ENCODE results near the gene KLHL36. TPM values are rescaled to one million over a fixed set of nuclear protein-coding genes. Genes with fewer than 3 reads are reported as not detected.

The KLHL36 gene
- total and polyA plus RNA-seq, 3 donors from 2014 or later, result 75.1 to 129 (median 113) TPM

DNA sequence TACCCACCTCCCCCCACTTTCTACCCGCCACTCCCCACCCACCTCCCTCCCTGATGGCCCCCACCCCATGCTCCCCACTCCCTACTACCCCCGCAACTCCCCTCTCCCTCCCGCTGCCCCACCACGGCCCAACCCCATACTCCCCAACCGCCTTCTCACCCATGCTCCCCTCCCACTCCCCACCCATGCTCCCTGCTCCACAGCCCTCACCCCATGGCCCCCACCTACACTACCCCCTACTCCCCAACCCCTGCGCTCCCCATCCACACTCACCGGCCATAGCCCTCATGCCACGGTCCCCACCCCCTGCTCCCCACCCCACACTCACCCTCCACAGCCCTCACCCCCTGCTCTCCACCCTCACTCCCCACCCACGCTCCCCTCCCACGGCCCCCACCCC is 44.4 kb upstream of the KLHL36 start:
- no peak for TF ChIP-seq POLR2A (IDR thresholded peaks at IDR 0.05)
- TF ChIP-seq, protein P1, sequence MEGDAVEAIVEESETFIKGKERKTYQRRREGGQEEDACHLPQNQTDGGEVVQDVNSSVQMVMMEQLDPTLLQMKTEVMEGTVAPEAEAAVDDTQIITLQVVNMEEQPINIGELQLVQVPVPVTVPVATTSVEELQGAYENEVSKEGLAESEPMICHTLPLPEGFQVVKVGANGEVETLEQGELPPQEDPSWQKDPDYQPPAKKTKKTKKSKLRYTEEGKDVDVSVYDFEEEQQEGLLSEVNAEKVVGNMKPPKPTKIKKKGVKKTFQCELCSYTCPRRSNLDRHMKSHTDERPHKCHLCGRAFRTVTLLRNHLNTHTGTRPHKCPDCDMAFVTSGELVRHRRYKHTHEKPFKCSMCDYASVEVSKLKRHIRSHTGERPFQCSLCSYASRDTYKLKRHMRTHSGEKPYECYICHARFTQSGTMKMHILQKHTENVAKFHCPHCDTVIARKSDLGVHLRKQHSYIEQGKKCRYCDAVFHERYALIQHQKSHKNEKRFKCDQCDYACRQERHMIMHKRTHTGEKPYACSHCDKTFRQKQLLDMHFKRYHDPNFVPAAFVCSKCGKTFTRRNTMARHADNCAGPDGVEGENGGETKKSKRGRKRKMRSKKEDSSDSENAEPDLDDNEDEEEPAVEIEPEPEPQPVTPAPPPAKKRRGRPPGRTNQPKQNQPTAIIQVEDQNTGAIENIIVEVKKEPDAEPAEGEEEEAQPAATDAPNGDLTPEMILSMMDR (IDR thresholded peaks at IDR 0.05), result no peak
- Histone ChIP-seq H3K4me3 (no peak overlapping the region), H3K36me3 (ENCODE audit: low read depth, missing control alignments) (no peaks in the 10 kb centered on the region), H3K9me3 (no peaks in the 10 kb centered on the region), H3K27ac (no peak overlapping the region), H3K27me3 (no peaks in the 10 kb centered on the region), H3K4me1 (peaks cover 7% of the 10 kb centered on the region)
- intact Hi-C loops (cut with DNase I; ENCODE audit: low total_unique reads), result no loop called here
- WGBS, 2 donors, result 85 to 86% methylated on average over 9 to 10 of the region's 10 CpGs
- DNase-seq, result no peak

DNA sequence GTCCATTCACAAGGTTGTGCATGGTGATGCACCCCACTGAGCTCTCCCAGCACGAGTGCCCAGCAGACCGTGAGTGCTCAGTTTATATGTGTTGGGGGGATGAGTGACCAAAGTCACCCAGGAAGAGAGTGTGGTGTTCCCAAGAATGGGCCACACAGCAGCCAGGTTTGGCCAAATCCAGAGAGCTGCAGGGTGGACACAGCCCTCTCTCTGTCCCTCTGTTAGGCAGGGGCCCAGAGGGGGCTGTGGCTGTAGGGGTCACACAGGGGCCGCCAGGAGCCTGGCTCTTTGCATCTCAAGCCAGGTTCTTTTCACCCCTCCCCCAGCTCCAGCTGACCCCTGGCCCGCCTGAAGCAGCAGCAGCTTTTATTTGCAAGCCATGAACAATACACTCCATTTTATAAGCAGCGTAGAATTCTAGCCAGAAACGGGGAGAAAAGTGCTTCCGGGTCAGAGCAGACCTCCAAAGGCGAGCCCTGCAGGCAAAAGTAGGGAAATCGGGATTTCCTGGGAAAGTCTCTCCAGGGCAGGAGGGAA is 43.8 kb upstream of the KLHL36 start:
- no peaks in the 10 kb centered on the region for H3K9me3 ChIP-seq
- peaks cover 1% of the 10 kb centered on the region for H3K4me1 ChIP-seq
- H3K27ac ChIP-seq, result no peak overlapping the region
- no peaks in the 10 kb centered on the region for H3K36me3 ChIP-seq (ENCODE audit: low read depth, missing control alignments)
- DNase-seq, result no peak
- TF ChIP-seq, protein P1 (IDR thresholded peaks at IDR 0.05), result no peak
- no peak for TF ChIP-seq POLR2A (IDR thresholded peaks at IDR 0.05)
- 78 to 89% methylated on average over 9 of the region's 9 CpGs for WGBS, 2 donors
- intact Hi-C loops (cut with DNase I; ENCODE audit: low total_unique reads), result no loop called here
- H3K27me3 ChIP-seq, result no peaks in the 10 kb centered on the region
- no peak overlapping the region for H3K4me3 ChIP-seq

DNA sequence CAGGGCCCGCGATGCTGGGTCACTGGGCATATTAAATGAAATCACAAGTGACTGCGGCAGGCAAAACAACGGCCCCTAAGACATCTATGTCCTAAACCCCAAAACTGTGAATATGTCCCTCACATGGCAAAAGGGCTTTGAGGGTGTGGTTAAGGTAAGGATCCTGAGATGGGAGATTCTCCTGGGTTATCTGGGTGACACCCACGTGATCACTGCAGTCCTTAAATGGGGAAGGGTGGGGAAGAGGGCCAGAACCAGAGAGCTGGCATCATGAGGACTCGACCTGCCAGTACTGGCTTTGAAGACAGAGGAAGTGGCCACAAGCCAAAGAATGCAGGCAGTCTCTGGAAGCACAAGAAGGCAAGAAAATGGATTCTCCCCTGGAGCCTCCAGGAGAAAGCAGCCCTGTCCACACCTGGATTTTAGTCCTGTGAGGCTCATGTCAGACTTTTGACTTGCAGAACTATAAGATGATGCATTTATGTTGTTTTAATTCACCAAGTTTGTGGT is 42.9 kb upstream of the KLHL36 start:
- Histone ChIP-seq H3K9me3 (no peaks in the 10 kb centered on the region), H3K4me1 (no peaks in the 10 kb centered on the region), H3K27ac (no peak overlapping the region), H3K36me3 (ENCODE audit: low read depth, missing control alignments) (no peaks in the 10 kb centered on the region), H3K4me3 (no peak overlapping the region), H3K27me3 (no peaks in the 10 kb centered on the region)
- TF ChIP-seq POLR2A (IDR thresholded peaks at IDR 0.05), result no peak
- TF ChIP-seq, protein P1 (IDR thresholded peaks at IDR 0.05), result no peak
- WGBS, 2 donors, result 89 to 94% methylated on average over 6 of the region's 6 CpGs
- DNase-seq, result no peak
- intact Hi-C loops (cut with DNase I; ENCODE audit: low total_unique reads), result no loop called here

DNA sequence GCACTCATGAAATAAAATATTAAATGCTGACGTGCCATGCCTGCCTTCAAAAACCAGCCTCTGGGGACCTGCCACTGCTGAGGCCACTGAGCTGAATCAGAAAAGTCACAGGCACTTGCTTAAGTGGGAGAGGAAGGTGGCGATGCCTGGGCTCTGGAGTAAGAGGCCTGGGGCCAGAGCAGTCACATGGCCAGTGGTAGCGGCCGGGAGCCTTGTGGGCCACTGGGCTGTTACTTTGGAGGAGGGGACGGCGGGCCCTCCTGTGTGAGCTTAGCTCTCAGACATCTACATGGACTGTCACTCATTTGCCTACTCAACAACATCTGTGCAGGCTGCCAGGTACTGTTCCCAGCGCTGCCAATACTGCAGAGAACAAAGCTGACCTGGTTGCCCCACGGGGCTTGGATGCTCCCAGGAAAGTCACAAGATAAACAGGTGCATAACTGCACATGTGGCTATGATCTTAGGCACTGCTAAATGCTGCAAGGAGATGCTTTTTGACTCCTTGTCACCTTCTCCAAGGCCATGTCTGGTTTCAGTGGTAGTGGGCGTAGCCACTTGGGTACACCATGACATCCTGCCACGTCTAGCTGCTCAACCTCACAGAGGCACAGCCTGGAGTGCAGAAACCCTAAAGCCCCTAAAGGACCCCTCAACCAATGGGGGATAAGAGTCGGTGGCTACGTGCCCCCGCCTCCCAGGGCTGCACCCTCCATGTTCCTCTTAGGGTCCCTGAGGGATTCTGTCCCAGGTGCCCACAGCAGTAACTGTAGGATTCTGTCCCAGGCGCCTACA is 42.0 kb upstream of the KLHL36 start:
- no peaks in the 10 kb centered on the region for H3K9me3 ChIP-seq
- WGBS, 2 donors, result 84 to 94% methylated on average over 12 to 14 of the region's 14 CpGs
- H3K4me3 ChIP-seq, result no peak overlapping the region
- H3K27me3 ChIP-seq, result no peaks in the 10 kb centered on the region
- TF ChIP-seq, protein P1 (IDR thresholded peaks at IDR 0.05), result no peak
- TF ChIP-seq POLR2A (IDR thresholded peaks at IDR 0.05), result no peak
- H3K4me1 ChIP-seq, result no peaks in the 10 kb centered on the region
- no peak overlapping the region for H3K27ac ChIP-seq
- DNase-seq, result no peak
- no peaks in the 10 kb centered on the region for H3K36me3 ChIP-seq (ENCODE audit: low read depth, missing control alignments)
- intact Hi-C loops (cut with DNase I; ENCODE audit: low total_unique reads), result no loop called here

All from testis (tissue), 3 donors.